GM23338 (cell line): Measurements from ENCODE around the gene COLQ. TPM values are rescaled to one million over a fixed set of nuclear protein-coding genes. Genes with fewer than 3 reads are reported as not detected.

Experiments used
- ATAC-seq: fragments of 200-7000 bp; cut with Tn5 transposase; 3 replicates; pipeline ENCODE4 v1.9.1; 2020
- DNase-seq: peaks from one replicate; pipeline ENCODE4 v3.0.0-alpha.2; 2015; ENCODE audit warnings: low spot score
- H2AFZ ChIP-seq: fragments of 200-600 bp; sonication (generic); 2 replicates; pipeline ENCODE4 v1.8.0; 2016; ENCODE audit warnings: antibody characterized with exemption, mild to moderate bottlenecking, moderate library complexity
- H3F3A ChIP-seq: fragments of 200-600 bp; sonication (generic); replicated peaks from 2 replicates; pipeline ENCODE4 v1.8.0; 2017; ENCODE audit warnings: antibody characterized with exemption, mixed run types, low read depth
- H3K27ac ChIP-seq: fragments of 200-600 bp; sonication (generic); 2 replicates; pipeline ENCODE4 v1.6.1; 2016; ENCODE audit warnings: low read depth
- H3K27me3 ChIP-seq: fragments of 200-600 bp; sonication (generic); 2 replicates; pipeline ENCODE4 v1.8.0; 2016; ENCODE audit warnings: mild to moderate bottlenecking, mixed run types, moderate library complexity; ENCODE audit not compliant: insufficient read depth
- H3K36me3 ChIP-seq: fragments of 200-600 bp; sonication (generic); 2 replicates; pipeline ENCODE4 v1.8.0; 2016; ENCODE audit warnings: mild to moderate bottlenecking; ENCODE audit not compliant: insufficient read depth
- H3K4me1 ChIP-seq: fragments of 200-600 bp; sonication (generic); 2 replicates; pipeline ENCODE4 v1.8.0; 2016; ENCODE audit warnings: mild to moderate bottlenecking, moderate library complexity; ENCODE audit not compliant: insufficient read depth
- H3K4me2 ChIP-seq: fragments of 200-600 bp; sonication (generic); 2 replicates; pipeline ENCODE4 v1.7.1; 2017; ENCODE audit warnings: mixed run types
- H3K4me3 ChIP-seq: fragments of 200-600 bp; sonication (generic); 2 replicates; pipeline ENCODE4 v1.6.1; 2016; ENCODE audit warnings: mixed run types
- H3K79me2 ChIP-seq: fragments of 200-600 bp; sonication (generic); replicated peaks from 2 replicates; pipeline ENCODE4 v1.8.0; 2017; ENCODE audit warnings: mild to moderate bottlenecking; ENCODE audit not compliant: insufficient read depth
- H3K9me2 ChIP-seq: fragments of 200-600 bp; sonication (generic); 2 replicates; pipeline ENCODE4 v1.8.0; 2017; ENCODE audit not compliant: insufficient read depth
- H4K20me1 ChIP-seq: fragments of 200-600 bp; sonication (generic); replicated peaks from 2 replicates; pipeline ENCODE4 v1.8.0; 2017; ENCODE audit warnings: mild to moderate bottlenecking; ENCODE audit not compliant: insufficient read depth
- H3K27ac Mint-ChIP-seq: 2 replicates; pipeline ENCODE4 v1.8.0; 2020; ENCODE audit warnings: inconsistent platforms, mild to moderate bottlenecking, moderate library complexity, mixed read lengths
- H3K27me3 Mint-ChIP-seq: 3 replicates; pipeline ENCODE4 v1.8.0; 2022; ENCODE audit warnings: low read depth, mild to moderate bottlenecking, moderate library complexity, mixed read lengths, inconsistent platforms; ENCODE audit not compliant: insufficient read depth, poor library complexity
- H3K36me3 Mint-ChIP-seq: 3 replicates; pipeline ENCODE4 v1.8.0; 2021; ENCODE audit warnings: low read depth, mild to moderate bottlenecking, inconsistent platforms, moderate library complexity, mixed read lengths
- H3K4me1 Mint-ChIP-seq: 3 replicates; pipeline ENCODE4 v1.8.0; 2020; ENCODE audit warnings: mild to moderate bottlenecking, inconsistent platforms, mixed read lengths
- H3K4me3 Mint-ChIP-seq: 3 replicates; pipeline ENCODE4 v1.8.0; 2021; ENCODE audit warnings: moderate library complexity, mild to moderate bottlenecking, inconsistent platforms, mixed read lengths
- H3K9me3 Mint-ChIP-seq: 3 replicates; pipeline ENCODE4 v1.8.0; 2020; ENCODE audit warnings: moderate library complexity, mild to moderate bottlenecking, inconsistent platforms, mixed read lengths
- EZH2 ChIP-seq: fragments of 200-600 bp; sonication (generic); IDR thresholded peaks from one replicate; pipeline ENCODE4 v1.8.0; 2017; ENCODE audit warnings: antibody characterized with exemption, mild to moderate bottlenecking, low read depth; ENCODE audit not compliant: unreplicated experiment
- EZH2phosphoT487 ChIP-seq: fragments of 200-600 bp; sonication (generic); IDR thresholded peaks from one replicate; pipeline ENCODE4 v1.8.1; 2018; ENCODE audit warnings: antibody characterized with exemption; ENCODE audit not compliant: unreplicated experiment
- JUNB ChIP-seq: IDR thresholded peaks from one replicate; pipeline ENCODE4 v1.6.1; 2016; ENCODE audit warnings: antibody characterized with exemption; ENCODE audit not compliant: unreplicated experiment
- STAT1 ChIP-seq: IDR thresholded peaks from one replicate; pipeline ENCODE4 v1.6.1; 2016; ENCODE audit warnings: antibody characterized with exemption; ENCODE audit not compliant: unreplicated experiment
- ZNF114 ChIP-seq: fragments of 250-450 bp; sonication (Bioruptor Pico); IDR thresholded peaks from 2 replicates; pipeline ENCODE4 v1.5.0; 2020; ENCODE audit warnings: mild to moderate bottlenecking, moderate library complexity
- ZNF331 ChIP-seq: fragments of 250-450 bp; sonication (Bioruptor Pico); IDR thresholded peaks from 2 replicates; pipeline ENCODE4 v1.5.0; 2020; ENCODE audit warnings: low read depth, mild to moderate bottlenecking, moderate library complexity
- ZNF462 ChIP-seq: fragments of 250-450 bp; sonication (Bioruptor Pico); IDR thresholded peaks from 2 replicates; pipeline ENCODE4 v1.5.0; 2020; ENCODE audit warnings: mild to moderate bottlenecking, moderate library complexity
- polyA plus RNA-seq: library from polyadenylated mRNA; unstranded; fragments of >200 nt; fragmentation: Nextera tagmentation; extraction: Ambion mirVana; gene quantifications from 2 replicates; pipeline ENCODE4 v1.2.1, GENCODE V29; 2016
- total RNA-seq: library from RNA; depleted of rRNA; stranded (reverse); fragments of >200 nt; shearing (Covaris generic); gene quantifications from 2 replicates; pipeline ENCODE4 v1.2.3, GENCODE V29; 2014

The COLQ gene
- total and polyA plus RNA-seq, 2 experiments from 2014 or later: 0.78 to 2.0 TPM

- Mint-ChIP-seq H3K9me3 (no peaks in the 10 kb centered on the region), H3K27me3 (peaks cover 3% of the 10 kb centered on the region), H3K27ac (no peak overlapping the region), H3K36me3 (no peaks in the 10 kb centered on the region), H3K4me1 (no peaks in the 10 kb centered on the region), H3K4me3 (no peak overlapping the region)
- DNase-seq (no peak), ATAC-seq (no peak)
- no peaks in the 10 kb centered on the region for H3K4me1 ChIP-seq
- H2AFZ ChIP-seq: no peak overlapping the region
- no peaks in the 10 kb centered on the region for H3K9me2 ChIP-seq
- no peaks in the 10 kb centered on the region for H3K27me3 ChIP-seq
- TF ChIP-seq STAT1 (no peak), EZH2 (no peak), EZH2phosphoT487 (no peak)
- no peak overlapping the region for H3K4me3 ChIP-seq
- H3K4me2 ChIP-seq: no peak overlapping the region
- no peaks in the 10 kb centered on the region for H3K36me3 ChIP-seq
- H3F3A ChIP-seq: no peaks in the 10 kb centered on the region
- no peaks in the 10 kb centered on the region for H3K79me2 ChIP-seq
- no peaks in the 10 kb centered on the region for H4K20me1 ChIP-seq
- H3K27ac ChIP-seq: no peak overlapping the region
These were observed 54.0 kb downstream of the COLQ start for GRCh38 chr3:15467227-15468181.

GRCh38 chr3:15465876-15466585 lies 55.5 kb downstream of the COLQ start:
- Histone ChIP-seq H2AFZ (no peak overlapping the region), H3K4me1 (no peaks in the 10 kb centered on the region), H3F3A (no peaks in the 10 kb centered on the region), H3K4me3 (no peak overlapping the region), H3K27me3 (no peaks in the 10 kb centered on the region), H4K20me1 (no peaks in the 10 kb centered on the region), H3K79me2 (no peaks in the 10 kb centered on the region), H3K27ac (no peak overlapping the region), H3K4me2 (no peak overlapping the region), H3K36me3 (no peaks in the 10 kb centered on the region), H3K9me2 (no peaks in the 10 kb centered on the region)
- no peak for DNase-seq
- Mint-ChIP-seq H3K4me3 (no peak overlapping the region), H3K9me3 (no peaks in the 10 kb centered on the region), H3K27me3 (peaks cover 3% of the 10 kb centered on the region), H3K36me3 (no peaks in the 10 kb centered on the region), H3K27ac (no peak overlapping the region), H3K4me1 (no peaks in the 10 kb centered on the region)
- TF ChIP-seq JUNB (no peak), ZNF331 (CRISPR knock-in tag) (no peak), ZNF114 (no peak)
- ATAC-seq: no peak

- H3K4me1 ChIP-seq: no peaks in the 10 kb centered on the region
- TF ChIP-seq EZH2phosphoT487 (no peak), ZNF462 (CRISPR knock-in tag) (no peak)
These were observed 59.1 kb downstream of the COLQ start for GRCh38 chr3:15462451-15462850.

More at GRCh38 chr3:15462451-15462850, 59.1 kb downstream of the COLQ start:
- H3K27ac ChIP-seq: no peak overlapping the region
- H3K4me3 ChIP-seq: no peak overlapping the region
- no peaks in the 10 kb centered on the region for H3K27me3 ChIP-seq
- no peak overlapping the region for H3K4me2 ChIP-seq
- no peak for DNase-seq
- H3K9me2 ChIP-seq: no peaks in the 10 kb centered on the region
- H3K9me3 Mint-ChIP-seq: no peaks in the 10 kb centered on the region
- H3F3A ChIP-seq: no peaks in the 10 kb centered on the region
- H3K36me3 ChIP-seq: no peaks in the 10 kb centered on the region
- no peaks in the 10 kb centered on the region for H3K36me3 Mint-ChIP-seq
- H3K4me1 Mint-ChIP-seq: no peaks in the 10 kb centered on the region
- no peak overlapping the region for H3K27ac Mint-ChIP-seq
- no peak for ATAC-seq
- no peaks in the 10 kb centered on the region for H3K79me2 ChIP-seq
- H3K27me3 Mint-ChIP-seq: peaks cover 3% of the 10 kb centered on the region
- no peak overlapping the region for H3K4me3 Mint-ChIP-seq
- no peak overlapping the region for H2AFZ ChIP-seq
- no peaks in the 10 kb centered on the region for H4K20me1 ChIP-seq
